HG02571 (cell line): ENCODE measurements around the gene PRDM8.

Experiments
- ATAC-seq: cut with Tn5 transposase; IDR thresholded peaks from one replicate; pipeline ENCODE4 v1.9.1; 2021; ENCODE audit warnings: mild to moderate bottlenecking, moderate library complexity; ENCODE audit not compliant: unreplicated experiment

The PRDM8 gene

DNA sequence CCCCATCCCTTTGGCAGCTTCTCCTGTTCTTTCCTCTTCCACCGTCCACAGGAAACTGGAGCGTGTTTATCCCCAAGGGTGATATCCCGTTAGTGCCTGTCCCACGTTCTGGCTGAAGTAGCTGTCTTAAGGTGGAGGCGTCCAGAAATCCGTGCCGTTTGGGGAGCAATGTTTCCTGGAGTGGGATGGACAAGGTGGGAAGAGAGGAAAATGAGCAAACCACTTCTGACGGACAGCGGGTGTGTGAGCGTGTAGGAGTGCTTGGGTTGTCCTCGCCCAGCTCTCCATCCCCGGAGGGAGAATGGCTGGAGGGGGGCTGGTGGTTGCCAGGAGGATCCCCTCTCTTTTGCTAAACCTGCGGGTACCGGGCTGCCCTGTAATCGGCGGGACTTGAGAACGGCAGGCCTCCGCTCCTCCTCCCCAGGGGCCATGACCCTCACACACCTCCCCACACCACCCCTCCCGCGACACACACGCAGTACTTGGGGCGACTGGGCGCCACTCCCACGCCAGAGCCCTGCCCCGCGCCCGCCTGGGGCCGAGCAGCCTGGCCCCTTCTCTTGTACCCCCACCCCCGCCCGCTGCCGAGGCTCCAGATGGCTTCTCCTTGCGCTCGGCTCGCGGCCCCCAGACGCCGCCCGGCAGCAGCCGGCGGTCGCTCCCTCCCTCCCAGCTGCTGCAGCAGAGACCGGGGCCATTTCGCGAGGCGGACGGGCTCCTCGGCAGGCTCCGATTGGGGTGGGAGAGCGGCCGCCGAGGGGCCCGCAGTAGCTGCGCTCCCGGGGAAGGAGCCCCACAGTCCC, 13.9 kb upstream of the PRDM8 start:
- peak; percentile 24 for ATAC-seq

GRCh38 chr4:80184053-80184824, 13.1 kb upstream of the PRDM8 start:
- peak; percentile 91 for ATAC-seq

DNA sequence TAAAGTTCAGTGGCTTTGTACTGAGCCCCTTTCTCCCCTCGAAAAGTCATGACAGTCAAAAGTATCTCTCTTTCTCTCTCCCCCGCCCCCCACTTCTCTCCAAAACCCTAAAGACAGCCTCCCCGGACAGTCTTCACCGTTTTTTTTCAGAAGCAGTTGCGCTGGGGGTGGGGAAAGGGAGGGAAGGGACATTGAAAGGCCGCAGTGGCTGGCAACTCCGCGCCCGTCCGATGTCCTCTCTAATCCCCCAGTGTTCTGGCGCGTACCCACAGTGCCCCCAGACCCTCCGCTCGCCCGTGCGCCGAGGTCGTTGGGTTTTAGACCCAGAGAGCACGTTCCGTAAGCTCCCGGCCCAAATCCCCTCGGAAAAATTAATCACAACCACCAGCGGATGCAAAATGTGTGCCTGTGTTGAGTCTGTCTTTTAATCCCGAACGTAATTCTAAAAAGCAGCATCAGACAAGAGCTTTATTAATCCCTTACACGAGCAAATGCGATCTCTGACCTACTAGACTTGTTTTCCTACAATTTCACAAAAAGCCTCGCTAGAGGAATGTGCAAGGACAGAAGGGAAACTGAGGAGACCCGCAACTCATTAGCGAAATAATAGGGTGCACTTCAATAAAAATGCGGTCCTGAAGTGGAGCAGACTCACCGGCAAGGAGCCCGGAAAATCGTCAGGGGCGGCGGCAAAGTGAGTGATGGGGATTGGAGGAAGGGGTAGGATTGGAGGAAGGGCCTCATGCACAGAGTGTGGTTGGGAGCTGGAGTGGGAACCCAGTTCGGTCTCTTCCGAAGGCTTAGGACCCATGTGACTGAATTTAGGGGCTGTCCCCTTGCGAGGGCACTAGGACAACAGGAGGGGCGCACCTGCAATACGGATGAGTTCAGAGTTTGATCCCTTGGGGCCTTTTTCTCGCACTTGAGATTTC, 12.2 kb upstream of the PRDM8 start:
- ATAC-seq = no peak

DNA sequence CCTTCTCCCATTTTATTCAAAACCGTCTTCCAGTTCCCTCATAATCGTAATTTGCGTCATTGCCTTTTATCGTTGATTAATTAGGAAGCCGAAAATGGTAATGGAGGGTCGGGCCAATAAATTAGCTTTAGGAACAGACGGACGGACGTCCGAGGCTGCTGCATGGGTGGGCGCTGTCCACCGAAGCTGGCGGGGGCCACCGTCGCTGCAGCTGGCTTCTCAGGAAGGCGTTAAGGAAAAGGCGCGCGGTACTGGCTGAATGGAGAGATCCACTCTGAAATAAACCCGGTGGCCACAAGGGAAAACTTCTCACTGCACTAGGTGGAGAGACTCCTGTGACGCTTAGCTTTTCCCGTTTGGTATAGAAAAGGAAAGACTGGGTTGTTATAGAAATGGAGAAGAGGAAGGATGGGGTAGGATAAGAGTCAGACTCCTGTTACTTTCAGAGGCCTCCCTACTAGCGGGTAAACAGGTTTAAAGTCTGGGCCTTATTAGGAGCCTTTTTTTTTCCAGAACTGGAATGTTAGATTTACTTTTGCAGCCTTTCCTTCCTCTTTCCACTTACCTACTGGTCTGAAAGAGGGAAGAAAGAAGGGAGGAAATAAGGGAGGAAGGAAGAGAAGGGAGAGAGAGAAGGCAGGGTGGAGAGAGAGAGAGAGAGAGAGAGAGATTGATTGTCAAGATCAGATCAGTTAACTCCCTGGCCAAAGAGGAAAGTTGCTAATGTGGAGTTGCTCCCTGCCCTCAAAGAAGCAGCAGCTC, 11.3 kb upstream of the PRDM8 start:
- ATAC-seq = no peak

DNA sequence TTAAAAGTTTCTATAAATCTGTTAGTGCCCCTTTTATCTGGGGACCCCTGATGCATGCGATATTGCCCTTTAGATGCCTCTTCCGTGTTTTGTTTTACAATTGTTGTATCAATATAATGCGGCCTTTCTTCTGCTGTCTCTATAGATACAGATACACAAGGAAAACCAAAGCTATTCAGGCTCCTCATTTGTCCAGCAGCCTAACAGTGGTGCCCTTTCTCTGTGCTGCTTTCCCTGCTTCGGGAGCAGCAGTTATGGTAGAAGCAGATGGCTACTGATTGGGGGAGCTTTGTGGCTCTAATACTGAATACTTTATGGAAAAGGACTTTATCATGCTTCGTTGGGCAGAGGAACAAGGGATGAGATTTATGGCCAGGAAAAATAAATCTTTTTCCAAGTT, 10.6 kb upstream of the PRDM8 start:
- ATAC-seq = no peak

GRCh38 chr4:80187677-80188076, 9.6 kb upstream of the PRDM8 start:
- ATAC-seq = no peak

DNA sequence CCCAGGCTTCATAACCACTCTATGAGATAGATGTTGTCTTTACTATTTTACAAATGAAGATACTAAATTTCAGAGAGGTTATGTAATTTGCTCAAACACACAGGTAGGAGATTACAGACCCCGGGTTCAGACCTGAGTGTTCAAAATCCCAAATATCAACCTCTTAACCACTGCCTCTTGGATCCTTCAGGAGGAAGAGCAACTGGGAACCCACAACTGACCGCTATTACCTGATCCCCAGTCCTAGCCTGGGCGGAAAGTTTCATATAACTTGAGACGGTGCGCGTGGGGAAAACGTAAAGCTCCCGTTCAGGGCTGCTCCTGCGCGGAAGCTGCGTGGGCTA, 8.9 kb upstream of the PRDM8 start:
- no peak for ATAC-seq

- no peak for ATAC-seq
Measured at GRCh38 chr4:80188801-80189458, 8.4 kb upstream of the PRDM8 start.

- ATAC-seq = no peak
Measured at GRCh38 chr4:80189581-80189955, 7.7 kb upstream of the PRDM8 start.

- ATAC-seq = no peak
Measured at GRCh38 chr4:80189956-80190677, 7.2 kb upstream of the PRDM8 start.

DNA sequence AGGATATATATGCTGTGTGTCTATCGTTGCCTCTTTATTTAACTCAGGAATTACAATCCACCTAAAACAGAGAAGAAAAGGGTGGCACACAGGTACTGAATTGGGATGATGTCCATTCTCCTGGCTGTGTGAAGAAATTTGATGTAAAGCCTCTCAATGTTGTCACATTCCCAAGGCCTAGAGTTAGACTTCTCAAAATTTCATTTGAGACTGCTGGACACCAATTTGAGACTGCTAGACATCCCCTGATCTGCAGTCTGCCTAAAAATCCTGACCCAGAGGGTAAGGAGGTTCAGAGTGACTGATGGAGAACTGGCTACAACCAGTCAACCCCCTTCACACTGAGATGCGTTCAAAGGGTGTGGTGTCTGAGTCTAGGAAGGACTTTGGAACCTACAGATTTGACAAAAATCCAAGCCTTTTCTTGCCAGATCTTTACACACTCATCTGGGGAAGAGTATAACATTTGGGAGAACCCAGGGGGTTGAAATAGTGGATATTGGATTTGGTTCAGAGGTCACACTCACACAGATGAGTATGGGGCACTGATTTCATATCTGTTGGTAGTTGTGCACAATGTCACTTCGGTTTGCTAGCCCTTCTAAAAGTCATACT, 4.9 kb upstream of the PRDM8 start:
- ATAC-seq = no peak

GRCh38 chr4:80192937-80193336, 4.4 kb upstream of the PRDM8 start:
- no peak for ATAC-seq

- ATAC-seq = no peak
Measured at GRCh38 chr4:80195441-80196140, 1.7 kb upstream of the PRDM8 start.

- no peak for ATAC-seq
Measured at GRCh38 chr4:80196259-80196921, 913 bp upstream of the PRDM8 start.

- no peak for ATAC-seq
Measured at GRCh38 chr4:80197601-80198440, 518 bp downstream of the PRDM8 start.

DNA sequence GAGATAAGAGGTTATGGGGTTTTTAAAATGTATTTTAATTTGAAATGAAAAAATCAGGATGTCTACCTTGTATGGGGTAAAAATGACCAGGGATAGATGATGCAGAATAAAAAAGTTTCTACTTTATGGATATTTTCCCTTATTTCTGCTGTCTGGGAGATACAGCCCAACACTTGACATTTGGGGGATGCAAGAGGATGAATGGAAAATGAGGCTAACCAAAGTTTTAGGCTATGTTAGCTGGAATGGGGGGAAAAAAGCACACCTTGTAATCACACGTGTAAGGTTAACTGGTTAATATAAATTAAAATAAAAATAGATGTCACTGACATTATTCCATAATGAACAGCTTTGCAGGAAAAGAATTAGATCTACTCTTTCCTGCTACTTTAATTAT, 1.1 kb downstream of the PRDM8 start:
- no peak for ATAC-seq

GRCh38 chr4:80199004-80199560, 1.8 kb downstream of the PRDM8 start:
- no peak for ATAC-seq
